ENCODE results near the gene LMAN1L.

The LMAN1L gene

DNA sequence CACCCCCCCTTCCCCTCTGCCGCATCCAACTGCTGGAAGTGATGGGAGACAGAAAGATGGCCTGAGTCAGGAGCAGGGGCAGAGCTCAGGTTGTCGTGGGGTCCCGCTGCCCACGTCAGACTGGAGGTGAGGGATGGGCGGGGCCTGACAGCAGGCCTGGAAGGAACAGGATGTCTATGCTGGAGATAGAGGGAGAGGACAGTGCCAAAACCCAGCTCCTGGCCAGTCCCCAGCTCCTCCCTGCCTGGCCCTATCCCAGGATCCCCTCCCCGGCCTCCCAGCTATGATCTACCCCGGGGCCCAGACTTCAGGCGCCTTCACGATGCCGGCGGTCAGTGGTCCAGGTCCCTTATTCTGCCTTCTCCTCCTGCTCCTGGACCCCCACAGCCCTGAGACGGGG is at the start of gene LMAN1L:
Gene LMAN1L, plus strand, starts transcription at position 303 of the 400 bp plus-strand sequence. Its CDS starts 20 bp downstream, at position 323.
- no peak for DNase-seq (ENCODE audit: low read depth in 2 of 2)

DNA sequence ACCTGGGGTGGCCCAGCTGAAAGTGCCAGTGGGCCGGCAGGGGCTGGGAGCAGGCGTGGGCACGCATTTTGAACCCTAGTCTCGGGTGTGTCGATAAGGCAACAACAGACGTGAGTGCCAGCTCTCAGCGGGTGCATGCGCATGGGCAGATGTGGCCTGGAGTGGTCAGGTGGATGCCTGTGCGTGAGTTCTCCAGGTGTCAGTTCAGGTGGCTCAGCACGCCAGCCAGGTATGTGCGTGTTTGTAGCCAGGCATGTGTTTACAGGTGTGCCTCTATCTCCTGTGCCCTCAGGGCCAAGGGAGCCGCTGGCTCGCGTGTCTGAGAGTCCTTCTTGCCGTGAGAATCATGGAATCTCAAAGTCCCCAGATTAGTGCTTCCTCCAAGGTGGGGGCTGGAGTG is 49.2 kb upstream of the LMAN1L start:
- DNase-seq (ENCODE audit: low read depth in 2 of 2): no peak

DNA sequence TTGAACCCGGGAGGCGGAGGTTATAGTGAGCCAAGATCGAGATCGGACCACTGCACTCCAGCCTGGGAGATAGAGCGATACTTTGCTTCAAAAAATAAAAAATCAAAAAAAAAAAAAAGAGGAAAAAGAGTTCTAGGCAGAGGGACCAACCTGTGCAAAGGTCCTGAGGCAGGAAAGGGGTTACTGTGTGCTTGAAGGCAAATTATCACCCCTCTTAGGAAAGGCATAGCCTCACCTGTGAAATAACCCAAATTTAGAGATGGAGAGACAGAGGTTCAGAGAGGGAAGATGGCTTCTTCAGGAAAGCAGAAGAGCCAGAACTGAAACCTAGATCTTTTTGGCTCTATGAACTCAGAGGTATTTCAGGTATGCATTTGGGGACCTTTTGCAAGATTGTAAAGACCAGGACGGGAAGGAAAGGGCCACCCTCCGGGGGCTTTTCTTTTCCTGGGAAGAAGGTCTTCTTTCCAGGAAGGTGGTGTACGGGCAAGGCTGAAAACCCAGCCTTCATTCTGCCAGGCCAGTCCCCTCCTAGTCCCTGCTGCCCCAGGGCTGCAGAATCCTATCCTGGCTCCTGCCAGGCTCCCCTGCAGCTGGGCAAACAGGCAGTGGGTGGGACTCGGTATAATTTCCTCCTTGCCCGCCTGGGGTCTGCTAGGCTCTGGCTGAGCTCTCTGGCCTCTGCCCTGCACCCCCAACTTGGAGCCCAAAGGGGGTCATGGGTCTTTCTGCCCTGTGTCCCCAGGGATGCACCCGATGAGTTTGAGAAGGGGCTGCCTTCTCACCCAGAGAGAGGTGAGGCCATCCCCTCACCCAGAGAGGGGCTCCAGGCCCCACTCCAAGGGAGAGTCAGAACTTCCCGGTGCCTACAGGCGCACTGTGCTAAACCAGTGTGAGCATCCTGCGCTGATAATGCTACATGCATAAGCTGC is 45.2 kb upstream of the LMAN1L start:
- no peak for DNase-seq (ENCODE audit: low read depth in 2 of 2)

DNA sequence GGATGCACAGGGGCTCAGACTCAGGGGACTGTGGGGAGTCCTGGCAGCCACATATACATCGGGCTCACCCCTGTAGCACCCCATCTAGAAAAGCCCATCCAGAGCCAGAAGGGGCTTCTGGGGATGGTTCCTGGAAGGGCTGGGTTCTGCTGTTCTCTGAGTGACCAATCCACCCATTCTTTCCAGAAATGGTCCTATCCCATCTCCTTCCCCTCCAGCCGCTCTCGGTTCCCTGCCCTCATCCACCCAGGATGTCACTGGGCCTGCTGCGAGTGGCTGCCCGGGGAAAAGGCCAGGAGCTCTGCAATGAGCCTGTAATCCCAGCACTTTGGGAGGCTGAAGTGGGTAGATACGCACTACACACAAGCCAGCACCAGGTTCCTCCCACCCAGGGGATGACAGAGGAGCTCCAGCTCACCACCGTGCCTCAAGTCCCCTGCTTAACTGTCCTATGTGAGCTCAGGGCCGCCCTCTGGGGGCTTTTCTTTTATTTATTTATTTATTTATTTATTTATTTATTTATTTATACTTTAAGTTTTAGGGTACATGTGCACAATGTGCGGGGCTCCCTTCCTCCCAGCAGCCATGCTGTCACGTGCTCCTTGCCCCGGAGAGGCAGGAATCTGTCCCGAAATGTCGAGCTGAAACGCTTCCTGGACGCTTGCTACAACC is 44.4 kb upstream of the LMAN1L start:
- no peak for DNase-seq (ENCODE audit: low read depth in 2 of 2)

DNA sequence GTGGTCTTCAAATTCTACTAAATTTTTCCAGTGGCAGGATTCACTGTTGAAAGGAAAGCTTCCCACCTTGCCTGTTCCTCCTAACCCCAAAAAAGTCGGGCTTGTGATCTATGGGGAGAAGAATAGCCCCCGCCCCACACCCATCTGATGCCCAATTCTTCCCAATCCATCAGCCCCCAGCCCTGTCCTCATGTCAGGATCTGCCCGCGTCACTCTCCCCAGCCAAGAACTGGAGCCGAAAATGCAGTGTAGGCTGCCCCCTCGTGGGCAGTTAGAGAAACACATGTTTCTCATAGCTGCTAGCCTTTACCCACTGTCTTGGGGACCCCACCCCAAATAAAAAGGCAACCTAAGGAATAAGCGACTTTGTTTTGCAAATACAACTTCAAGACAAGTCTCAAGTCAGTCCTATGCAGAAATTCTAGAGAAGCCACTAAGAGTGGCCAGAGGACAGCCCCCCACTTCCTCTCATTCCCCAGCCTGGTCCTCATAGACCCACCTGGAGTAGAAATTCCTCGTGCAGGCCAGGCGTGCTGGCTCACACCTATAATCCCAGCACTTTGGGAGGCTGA is 43.8 kb upstream of the LMAN1L start:
- no peak for DNase-seq (ENCODE audit: low read depth in 2 of 2)

DNA sequence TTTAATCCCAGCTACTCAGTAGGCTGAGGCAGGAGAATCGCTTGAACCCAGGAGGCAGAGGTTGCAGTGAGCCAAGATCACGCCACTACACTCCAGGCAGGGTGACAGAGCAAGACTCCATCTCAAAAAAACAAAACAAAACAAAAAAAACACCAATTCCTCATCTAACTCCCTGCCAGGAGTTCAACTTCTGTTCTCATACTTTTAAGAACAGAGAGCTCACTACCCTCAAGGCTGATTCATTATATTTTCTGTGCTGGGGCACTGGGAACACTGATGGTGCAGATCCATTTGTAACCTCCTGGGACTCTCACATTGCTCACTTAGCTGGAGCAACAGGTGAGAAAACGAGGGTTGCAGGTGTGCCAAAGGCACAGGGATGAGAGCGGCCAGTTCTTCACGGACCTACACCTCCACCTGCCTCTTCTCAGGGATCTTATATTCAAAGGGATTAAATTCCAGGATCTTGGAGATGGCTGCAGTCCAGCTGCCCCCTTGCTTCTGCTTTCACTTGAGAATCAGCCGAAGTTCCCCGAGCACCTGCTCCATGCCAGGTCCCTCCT is 43.1 kb upstream of the LMAN1L start:
- DNase-seq (ENCODE audit: low read depth in 2 of 2): no peak

DNA sequence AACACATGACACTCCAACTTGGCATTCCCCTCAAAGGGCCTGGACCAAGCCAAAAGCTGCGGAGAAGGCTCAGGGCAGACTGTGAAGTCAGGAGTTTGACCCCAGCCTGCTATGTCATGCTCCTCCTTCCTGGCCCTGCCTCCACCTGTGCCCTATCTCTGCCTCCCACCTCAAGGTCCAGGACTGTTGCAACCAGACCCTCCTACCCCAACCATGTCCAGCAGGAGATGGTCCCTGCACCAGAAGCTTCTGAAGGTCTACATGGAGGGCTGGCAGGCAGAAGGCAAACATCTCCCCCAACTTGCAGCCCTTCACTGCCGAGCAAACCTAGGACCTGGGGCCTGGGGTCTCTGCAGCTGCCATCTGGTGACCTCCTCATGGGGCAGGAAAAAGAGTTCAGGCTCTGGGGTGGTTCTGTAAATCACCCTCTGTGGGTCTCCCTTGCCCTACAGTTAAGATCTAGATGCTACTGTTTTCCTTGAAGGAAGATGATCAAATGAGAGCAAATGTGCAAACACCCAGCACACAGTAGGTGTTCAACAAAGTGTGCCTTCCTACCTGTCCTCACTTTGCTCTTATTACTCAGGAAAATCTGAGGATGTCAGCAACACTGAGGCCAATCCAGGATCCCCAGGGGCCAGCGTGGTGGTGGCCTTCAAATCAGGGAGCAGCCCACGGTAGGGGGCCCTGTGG is 42.3 kb upstream of the LMAN1L start:
- no peak for DNase-seq (ENCODE audit: low read depth in 2 of 2)

DNA sequence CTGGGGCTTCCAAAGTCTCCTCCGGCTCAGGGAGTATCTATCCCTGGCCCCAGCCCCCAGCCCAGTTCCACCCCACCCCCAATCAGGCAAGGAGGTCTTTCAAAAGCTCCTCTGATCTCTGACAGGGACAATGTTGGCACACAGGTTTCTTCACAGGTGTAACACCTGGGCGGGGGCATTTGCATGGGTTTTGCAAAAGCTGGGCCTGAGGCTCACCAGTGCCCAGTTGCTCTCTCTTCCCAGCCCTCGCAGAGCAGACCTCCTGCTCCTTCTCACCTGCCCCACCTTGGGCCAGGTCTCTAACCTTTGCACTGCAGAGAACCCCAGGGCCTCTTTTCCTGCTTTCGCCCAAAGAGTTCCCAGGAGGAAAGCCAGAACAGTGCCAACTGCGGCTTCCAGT is 39.3 kb upstream of the LMAN1L start:
- no peak for DNase-seq (ENCODE audit: low read depth in 2 of 2)

DNA sequence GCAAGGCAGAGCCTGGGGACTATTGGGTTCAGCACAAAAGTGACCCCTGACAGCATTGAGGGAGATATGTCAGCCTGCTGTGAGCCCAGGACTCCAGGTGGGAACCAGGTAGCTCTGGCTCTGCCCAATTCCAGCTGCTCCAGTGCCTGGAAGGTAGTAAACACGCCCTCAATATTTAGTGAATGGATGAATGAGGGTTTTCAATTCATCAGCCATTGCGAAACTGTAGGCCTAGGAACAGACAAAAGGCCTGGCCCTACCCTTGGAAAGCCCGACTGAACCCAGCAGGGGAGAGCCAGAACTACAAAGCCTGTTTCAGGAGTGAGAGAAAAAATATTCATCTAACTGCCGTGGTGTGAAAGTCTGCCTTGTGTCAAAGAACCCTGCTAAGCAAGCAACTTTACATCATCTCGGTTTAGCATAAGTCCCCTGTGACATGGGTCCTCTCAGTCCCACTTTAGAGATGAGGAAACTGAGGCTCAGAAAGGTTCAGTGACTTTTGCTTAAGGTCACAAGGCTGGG is 38.8 kb upstream of the LMAN1L start:
- no peak for DNase-seq (ENCODE audit: low read depth in 2 of 2)

DNA sequence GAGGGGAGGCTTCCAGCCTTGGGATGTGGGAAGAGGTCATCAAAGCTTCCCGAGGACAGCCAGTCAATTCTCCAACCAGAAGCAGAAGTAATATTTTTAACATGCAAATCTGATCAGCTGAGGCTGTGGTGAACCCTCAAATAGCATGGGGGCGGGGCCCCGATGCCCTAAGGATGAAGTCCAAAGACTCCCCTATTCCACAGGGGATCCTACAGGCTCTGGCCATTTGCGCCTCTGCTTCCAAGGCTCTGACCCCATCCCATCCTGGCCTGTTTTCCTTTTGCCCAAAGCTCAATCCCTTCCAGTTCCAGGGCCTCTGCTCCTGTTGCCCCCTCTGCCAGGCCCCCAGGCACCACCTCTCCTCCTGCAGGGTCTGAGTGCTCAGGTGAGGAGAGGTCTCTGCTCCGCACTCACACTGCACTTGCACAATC is 37.5 kb upstream of the LMAN1L start:
- no peak for DNase-seq (ENCODE audit: low read depth in 2 of 2)

DNA sequence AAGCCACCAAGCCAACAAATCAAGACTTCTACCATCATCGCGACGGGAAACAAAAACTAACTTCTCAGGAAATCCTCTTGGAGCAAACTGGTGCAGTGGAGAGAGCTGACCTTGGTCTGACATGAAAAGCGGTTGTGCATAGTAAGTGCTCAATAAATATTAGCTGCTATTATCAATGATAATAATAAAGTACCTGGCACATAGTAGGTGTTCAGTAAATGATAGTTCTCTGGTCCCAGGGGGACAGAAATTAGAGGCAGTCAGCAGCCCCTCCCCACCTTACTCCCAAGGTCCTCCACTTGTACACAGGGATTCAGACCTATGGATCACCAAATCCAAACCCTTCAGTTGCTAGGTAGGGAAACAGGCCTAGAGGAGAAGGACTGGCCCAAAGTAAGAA is 36.7 kb upstream of the LMAN1L start:
- DNase-seq (ENCODE audit: low read depth in 2 of 2): no peak

DNA sequence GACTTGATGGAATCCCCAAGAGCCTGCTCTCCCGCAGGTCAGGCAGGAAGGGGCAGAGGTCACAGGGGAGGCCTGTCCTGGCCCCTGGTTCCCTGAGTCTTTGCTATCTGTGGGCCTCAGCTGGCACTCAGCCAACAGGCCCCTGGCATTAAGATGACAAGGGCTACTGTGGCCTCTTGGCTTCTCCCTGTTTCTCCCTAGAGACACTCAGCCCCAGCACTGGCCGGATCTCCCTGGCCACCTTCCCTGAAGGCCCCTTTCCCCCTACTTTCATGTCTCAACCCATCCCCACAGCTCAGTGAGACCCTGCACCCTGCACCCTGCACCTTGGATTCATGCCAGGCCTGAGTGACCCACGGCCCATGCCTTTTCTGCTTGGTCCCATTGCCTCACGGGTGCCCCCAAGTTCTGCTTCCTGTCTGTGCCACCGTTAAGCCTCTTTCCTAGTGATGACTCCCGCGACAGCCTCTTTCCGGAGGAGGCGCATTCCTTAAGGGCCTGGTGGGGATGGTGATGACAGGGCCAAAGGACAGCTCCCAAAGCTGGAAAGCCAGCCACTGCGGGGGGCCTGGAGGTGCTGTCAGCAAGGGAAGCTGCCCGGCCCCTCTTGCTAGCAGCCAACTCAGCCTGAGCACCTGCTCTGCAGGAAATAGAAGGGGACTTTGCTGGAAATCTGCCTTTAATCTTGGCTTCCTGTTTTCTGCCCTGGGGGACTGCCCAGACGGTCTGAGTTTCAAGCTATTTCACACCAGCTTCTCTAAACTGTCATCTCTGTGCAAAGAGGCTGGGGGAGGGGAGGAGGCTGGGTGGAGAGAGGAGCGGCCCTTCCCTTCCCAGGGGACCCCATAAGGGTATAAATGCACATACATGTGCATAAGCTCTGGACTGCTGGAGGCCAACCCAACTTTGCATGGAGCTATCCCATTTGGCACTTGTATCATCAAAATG is 35.5 kb upstream of the LMAN1L start:
- DNase-seq (ENCODE audit: low read depth in 2 of 2): no peak

DNA sequence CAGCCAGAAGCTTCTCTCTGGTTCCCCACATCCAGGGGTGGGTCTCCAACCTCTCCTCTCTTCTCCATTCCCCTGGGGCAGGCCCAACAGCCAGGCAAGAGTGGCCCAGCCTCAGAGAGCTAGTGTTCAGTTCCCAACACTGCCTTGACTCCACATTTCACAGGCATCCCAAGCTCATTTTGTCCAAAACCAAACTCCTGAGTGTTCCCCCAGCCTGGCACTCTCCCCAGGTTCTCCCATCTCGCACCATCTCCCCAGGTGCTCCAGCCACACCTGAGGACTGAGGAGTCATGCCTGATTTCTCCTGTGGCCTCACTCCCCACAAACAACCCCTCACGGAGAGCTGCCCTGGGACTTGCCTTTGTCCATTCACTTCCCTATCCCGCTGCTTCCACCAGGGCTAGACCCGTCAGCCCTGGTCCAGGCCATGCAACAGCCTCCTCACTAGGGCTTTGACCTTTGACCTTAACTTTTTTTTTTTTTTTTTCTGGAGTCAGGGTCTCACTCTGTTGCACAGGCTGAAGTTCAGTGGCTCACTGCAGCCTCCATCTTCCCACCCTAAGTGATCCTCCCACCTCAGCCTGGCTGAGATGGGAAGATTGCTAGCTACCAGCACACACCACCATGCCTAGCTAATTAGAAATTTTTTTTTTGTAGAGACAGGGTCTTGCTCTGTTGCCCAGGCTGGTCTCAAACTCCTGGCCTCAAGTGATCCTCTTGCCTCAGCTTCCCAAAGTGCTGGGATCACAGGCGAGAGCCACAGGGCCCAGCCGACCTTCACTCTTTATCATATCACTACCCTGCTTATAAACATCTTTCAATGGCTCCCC is 34.7 kb upstream of the LMAN1L start:
- DNase-seq (ENCODE audit: low read depth in 2 of 2): no peak

DNA sequence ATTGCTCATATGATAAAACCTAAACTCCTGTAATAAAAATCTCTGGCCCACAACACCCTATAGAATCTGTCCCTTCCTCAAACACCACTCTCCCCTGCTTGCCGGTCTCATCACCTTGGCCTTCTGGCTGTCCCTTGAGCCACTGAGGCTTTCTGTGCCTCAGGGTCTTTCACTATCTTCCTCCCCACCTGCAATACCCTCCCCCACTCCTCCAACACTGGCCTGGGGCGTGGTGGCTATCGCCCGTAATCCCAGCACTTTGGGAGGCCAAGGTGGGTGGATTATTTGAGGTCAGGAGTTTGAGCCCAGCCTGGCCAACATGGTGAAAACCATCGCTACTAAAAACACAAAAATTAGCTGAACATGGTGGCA is 34.0 kb upstream of the LMAN1L start:
- DNase-seq (ENCODE audit: low read depth in 2 of 2): no peak

DNA sequence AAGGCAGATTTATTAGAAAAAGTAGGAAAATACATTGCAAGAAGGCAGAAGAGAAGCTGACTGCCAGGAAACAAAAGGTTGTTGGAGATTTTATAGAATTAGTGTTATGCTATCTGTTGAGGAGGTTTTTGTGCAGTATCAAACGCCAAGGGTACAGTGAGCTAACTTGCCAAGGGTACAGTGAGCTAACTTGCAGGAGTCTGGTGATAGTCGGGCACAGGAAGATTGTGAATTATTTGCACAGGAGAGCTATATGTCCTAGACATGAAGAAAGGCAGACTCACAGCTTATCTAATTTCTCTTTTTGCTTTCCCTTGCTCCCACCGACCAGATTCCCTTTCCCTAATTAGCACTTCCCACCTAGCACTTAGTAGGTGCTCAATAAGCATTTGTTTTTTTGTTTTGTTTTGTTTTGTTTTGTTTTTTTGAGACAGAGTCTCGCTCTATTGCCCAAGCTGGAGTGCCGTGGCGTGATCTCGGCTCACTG is 33.4 kb upstream of the LMAN1L start:
- no peak for DNase-seq (ENCODE audit: low read depth in 2 of 2)

DNA sequence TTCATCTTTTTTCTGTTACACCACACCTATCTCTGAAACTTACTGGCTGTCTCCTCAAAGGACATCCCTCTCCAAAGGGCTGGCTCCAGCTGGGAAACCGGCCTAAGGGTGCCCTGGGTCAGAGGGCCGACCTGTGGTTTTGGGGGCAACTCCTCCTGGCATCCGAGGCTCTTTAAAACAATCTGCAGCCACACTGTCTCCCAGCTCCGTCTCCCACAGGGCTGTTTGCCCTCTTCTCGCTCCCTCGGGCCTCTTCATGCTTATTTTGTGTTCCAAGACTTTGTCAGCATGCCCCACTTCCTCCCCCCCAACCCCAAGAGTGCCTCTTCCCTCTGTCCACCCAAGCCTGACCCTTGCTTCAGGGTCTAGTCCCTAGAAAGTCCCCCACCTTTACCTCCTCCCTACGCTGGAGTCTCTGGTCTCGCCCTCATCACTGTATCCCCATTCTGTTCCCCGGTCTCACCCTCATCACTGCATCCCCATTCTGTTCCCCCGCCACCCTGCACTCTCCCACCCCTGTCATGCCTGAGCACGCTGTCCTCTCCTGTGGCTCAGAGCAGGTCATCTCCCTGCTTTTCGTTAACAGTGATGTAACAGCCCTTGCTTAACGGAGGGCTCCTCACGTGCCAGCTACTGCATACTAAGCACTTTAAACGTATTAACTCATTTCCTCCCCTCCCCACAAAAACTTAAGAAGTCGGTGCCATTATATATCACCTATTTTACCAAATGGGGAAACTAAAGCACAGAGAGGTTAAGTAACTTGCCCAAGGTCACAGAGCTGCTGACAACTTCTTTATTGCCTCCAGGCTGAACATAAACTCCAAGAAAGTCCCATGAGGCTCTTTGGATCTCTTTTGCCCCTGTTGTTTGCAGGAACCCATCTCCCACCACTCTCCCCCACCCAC is 31.9 kb upstream of the LMAN1L start:
- no peak for DNase-seq (ENCODE audit: low read depth in 2 of 2)

DNA sequence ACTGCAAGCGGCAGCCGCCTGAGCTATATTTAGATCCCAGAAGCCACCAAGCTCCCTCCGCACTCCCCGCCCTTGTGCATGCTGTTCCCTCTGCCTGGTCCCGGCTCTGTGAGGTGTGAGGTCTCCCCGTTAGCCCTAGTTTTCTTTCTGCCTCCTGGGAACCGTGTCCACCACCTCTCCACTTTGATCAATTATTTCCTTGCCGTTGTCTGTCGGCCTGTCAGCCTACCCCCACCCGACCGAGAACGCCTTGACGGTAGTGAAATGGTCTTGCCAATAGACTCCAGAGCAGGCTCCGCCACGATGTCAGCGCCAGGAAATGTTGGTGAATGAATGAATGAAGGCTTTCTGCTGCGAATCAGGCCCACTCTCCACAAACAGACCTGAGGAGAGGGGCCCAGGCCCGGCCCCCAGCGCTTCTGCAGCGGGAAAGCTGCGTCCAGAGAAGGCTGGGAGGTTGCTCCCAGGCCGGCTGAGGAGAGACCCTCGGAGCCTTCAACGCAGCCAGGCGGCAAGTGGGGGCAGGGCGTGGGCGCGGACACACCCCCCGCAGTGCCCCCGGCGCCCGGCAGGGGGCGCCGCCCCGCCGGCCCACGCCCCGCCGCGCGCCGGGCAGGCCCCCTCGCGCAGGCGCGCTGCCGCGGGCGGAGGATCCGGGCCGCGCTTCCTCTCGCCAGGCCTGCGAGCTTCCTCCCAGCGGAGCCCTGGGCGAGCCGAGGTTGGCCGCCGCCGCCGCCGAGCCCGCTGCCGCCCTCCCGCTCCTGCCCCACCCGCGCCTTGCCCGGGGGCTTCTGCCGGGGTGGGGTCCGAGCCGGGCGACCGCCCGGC is 31.0 kb upstream of the LMAN1L start, which contains the start of gene CSK:
Gene CSK, plus strand, starts transcription at position 650 of the 828 bp plus-strand sequence. CDS start 16,218 bp downstream, outside the sequence.
- DNase-seq (ENCODE audit: low read depth in 2 of 2): peak in 1 of 2 donors; percentile 77

Data from stimulated activated CD8-positive, alpha-beta memory T cell treated with anti-CD3 and anti-CD28 coated beads, Interleukin-7, amount 100 ng/mL, for 4 hours (primary cell).